Karpas-422 (cell line): Measurements from ENCODE around the gene SRRM5. TPM values are rescaled to one million over a fixed set of nuclear protein-coding genes. Genes with fewer than 3 reads are reported as not detected.

Experiments used
- DNase-seq: peaks from one replicate; pipeline ENCODE4 v3.0.0-alpha.2; 2015
- H2AFZ ChIP-seq: fragments of 200-600 bp; sonication (generic); 2 replicates; pipeline ENCODE4 v1.6.1; 2014; ENCODE audit warnings: antibody characterized with exemption, low read length, mixed read lengths
- H3K27ac ChIP-seq: fragments of 200-600 bp; sonication (generic); 2 replicates; pipeline ENCODE4 v1.5.1; 2014; ENCODE audit warnings: mild to moderate bottlenecking, low read length, moderate library complexity
- H3K27me3 ChIP-seq: fragments of 200-600 bp; sonication (generic); 2 replicates; pipeline ENCODE4 v1.6.1; 2014; ENCODE audit warnings: low read length, mixed read lengths
- H3K36me3 ChIP-seq: fragments of 200-600 bp; sonication (generic); 2 replicates; pipeline ENCODE4 v1.6.1; 2014; ENCODE audit warnings: low read length, mixed read lengths; ENCODE audit not compliant: insufficient read depth
- H3K4me1 ChIP-seq: fragments of 200-600 bp; sonication (generic); 2 replicates; pipeline ENCODE4 v1.6.1; 2014; ENCODE audit warnings: mild to moderate bottlenecking, low read length, mixed read lengths
- H3K4me2 ChIP-seq: fragments of 200-600 bp; sonication (generic); 2 replicates; pipeline ENCODE4 v1.6.1; 2014; ENCODE audit warnings: low read length, low read depth, mild to moderate bottlenecking; ENCODE audit not compliant: poor library complexity, severe bottlenecking
- H3K4me3 ChIP-seq: fragments of 200-600 bp; sonication (generic); 2 replicates; pipeline ENCODE4 v1.5.1; 2014; ENCODE audit warnings: mild to moderate bottlenecking, antibody characterized with exemption, low read length, mixed read lengths
- H3K79me2 ChIP-seq: fragments of 200-600 bp; sonication (generic); 2 replicates; pipeline ENCODE4 v1.6.1; 2014; ENCODE audit warnings: mild to moderate bottlenecking, low read length, mixed read lengths
- H3K9ac ChIP-seq: fragments of 200-600 bp; sonication (generic); 2 replicates; pipeline ENCODE4 v1.6.0; 2014; ENCODE audit warnings: low read length
- H3K9me2 ChIP-seq: fragments of 200-600 bp; sonication (generic), shearing (Covaris generic); replicated peaks from 2 replicates; pipeline ENCODE4 v1.6.0; 2014; ENCODE audit warnings: mild to moderate bottlenecking, low read length, moderate library complexity; ENCODE audit not compliant: insufficient read depth
- H3K9me3 ChIP-seq: fragments of 300-700, 200-600 bp; sonication (generic); 2 replicates; pipeline ENCODE4 v1.6.1; 2014; ENCODE audit warnings: low read length, mixed read lengths
- H4K20me1 ChIP-seq: fragments of 200-600 bp; sonication (generic); 2 replicates; pipeline ENCODE4 v1.6.1; 2014; ENCODE audit warnings: mild to moderate bottlenecking, antibody characterized with exemption, low read length, low read depth; ENCODE audit not compliant: insufficient read depth
- total RNA-seq: library from RNA; depleted of rRNA; stranded (reverse); fragments of >200 nt; shearing (Covaris generic); gene quantifications from 2 replicates; pipeline ENCODE4 v1.2.3, GENCODE V29; 2014; ENCODE audit warnings: low replicate concordance; rRNA removed

SRRM5 gene
- not detected in 2 replicates for total RNA-seq

DNA sequence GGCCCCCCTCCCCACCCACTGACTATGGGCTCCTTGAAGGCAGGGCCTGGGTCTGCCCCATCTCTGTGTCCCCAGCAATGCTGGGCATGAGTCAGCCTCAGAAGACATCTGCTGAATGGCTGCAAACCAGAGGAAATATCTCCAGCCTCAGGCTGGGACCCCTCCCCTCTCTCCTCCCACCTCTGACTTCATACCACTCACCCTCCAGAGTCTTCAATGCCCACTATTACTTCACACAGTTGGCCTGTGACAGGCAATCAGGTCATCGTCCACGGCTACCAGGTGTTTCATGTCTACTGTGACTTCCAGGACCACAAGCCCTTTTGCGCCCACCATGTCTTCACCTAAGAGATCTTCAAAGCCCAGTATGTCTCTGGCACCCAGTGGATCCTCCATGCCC, at the start of gene SRRM5:
SRRM5 (plus strand) TSS at position 301 of the 400 bp plus-strand sequence; CDS start at position 335, 34 bp downstream.
- peaks cover 3% of the 10 kb centered on the region for H3K36me3 ChIP-seq
- no peaks in the 10 kb centered on the region for H3K9me3 ChIP-seq
- no peak within 1 kb of the TSS for H3K27ac ChIP-seq
- no peaks in the 10 kb centered on the region for H3K27me3 ChIP-seq
- DNase-seq = no peak
- no peak within 1 kb of the TSS for H3K4me3 ChIP-seq
- H3K9me2 ChIP-seq = no peaks in the 10 kb centered on the region
- peaks cover 9% of the 10 kb centered on the region; the same call in 1 of the 2 replicates for H4K20me1 ChIP-seq
- H3K4me1 ChIP-seq = peaks cover 9% of the 10 kb centered on the region
- H2AFZ ChIP-seq = no peak within 1 kb of the TSS
- peaks cover 75% of the 10 kb centered on the region for H3K79me2 ChIP-seq
- no peak within 1 kb of the TSS for H3K9ac ChIP-seq
- no peak within 1 kb of the TSS for H3K4me2 ChIP-seq

DNA sequence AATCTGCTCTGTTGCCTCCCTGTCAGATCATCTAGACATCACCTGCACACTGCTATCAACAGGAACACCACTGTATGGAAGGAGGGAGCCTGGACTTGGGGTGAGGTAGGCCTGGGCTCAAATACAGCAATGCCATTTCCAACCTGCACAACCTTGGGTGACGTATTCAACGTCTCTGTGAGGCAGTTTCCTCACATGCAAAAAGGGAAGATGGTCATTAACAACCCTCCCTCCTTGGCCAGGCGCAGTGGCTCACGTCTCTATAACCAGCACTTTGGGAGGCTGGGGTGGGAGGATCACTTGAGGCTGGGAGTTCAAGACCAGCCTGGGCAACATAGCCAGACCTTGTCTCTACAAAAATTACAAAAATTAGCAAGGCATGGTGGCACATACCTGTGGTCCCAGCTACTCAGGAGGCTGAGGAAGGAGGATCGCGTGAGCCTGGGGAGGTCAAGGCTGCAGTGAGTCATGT, 49.6 kb upstream of the SRRM5 start:
- Histone ChIP-seq H3K4me3 (no peak overlapping the region), H3K9me2 (no peaks in the 10 kb centered on the region), H2AFZ (no peak overlapping the region), H3K27ac (no peak overlapping the region), H3K36me3 (peaks cover 2% of the 10 kb centered on the region; the same call in 1 of the 2 replicates), H3K4me1 (peaks cover 5% of the 10 kb centered on the region), H4K20me1 (no peaks in the 10 kb centered on the region), H3K9me3 (no peaks in the 10 kb centered on the region), H3K27me3 (no peaks in the 10 kb centered on the region), H3K79me2 (peaks cover 26% of the 10 kb centered on the region), H3K9ac (no peak overlapping the region), H3K4me2 (no peak overlapping the region)
- DNase-seq = no peak

DNA sequence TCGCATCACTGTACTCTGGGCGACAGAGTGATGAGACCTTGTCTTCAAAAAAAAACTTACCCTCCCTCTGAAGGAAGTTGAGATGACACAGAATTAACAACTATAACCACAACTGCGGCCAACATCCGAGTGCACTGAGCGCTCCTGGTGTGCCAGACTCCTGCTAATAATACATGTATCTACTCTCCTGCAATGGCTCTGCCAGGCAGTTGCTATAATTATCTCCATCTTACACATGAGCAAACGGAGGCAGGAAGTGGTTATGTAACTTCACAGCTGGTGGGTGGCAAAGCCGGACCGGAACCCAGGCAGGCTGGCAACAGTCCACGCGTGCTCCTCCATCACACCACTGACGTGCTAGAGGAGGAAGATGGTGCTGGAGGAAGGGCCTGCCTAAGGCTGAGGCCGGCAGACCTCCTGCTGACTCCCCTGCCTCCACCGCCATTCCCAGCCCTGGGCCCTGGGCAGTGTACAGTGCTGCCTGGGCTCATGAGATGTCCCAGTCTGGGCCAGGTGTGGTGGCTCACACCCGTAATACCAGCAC, 49.1 kb upstream of the SRRM5 start:
- Histone ChIP-seq H3K9me3 (no peaks in the 10 kb centered on the region), H3K79me2 (peaks cover 29% of the 10 kb centered on the region), H4K20me1 (no peaks in the 10 kb centered on the region), H3K27ac (no peak overlapping the region), H3K9ac (no peak overlapping the region), H3K4me1 (peaks cover 5% of the 10 kb centered on the region), H3K4me2 (no peak overlapping the region), H3K9me2 (no peaks in the 10 kb centered on the region), H3K4me3 (no peak overlapping the region), H3K27me3 (no peaks in the 10 kb centered on the region), H3K36me3 (peaks cover 2% of the 10 kb centered on the region; the same call in 1 of the 2 replicates), H2AFZ (no peak overlapping the region)
- no peak for DNase-seq

GRCh38 chr19:43563816-43564457, 48.0 kb upstream of the SRRM5 start:
- H3K9me2 ChIP-seq = no peaks in the 10 kb centered on the region
- H3K79me2 ChIP-seq = peaks cover 29% of the 10 kb centered on the region
- no peak overlapping the region for H3K4me2 ChIP-seq
- H2AFZ ChIP-seq = no peak overlapping the region
- no peaks in the 10 kb centered on the region for H3K27me3 ChIP-seq
- no peak for DNase-seq
- no peak overlapping the region for H3K4me3 ChIP-seq
- peaks cover 5% of the 10 kb centered on the region for H3K4me1 ChIP-seq
- H3K36me3 ChIP-seq = peaks cover 2% of the 10 kb centered on the region; the same call in 1 of the 2 replicates
- no peak overlapping the region for H3K9ac ChIP-seq
- no peaks in the 10 kb centered on the region for H3K9me3 ChIP-seq
- H3K27ac ChIP-seq = no peak overlapping the region
- H4K20me1 ChIP-seq = no peaks in the 10 kb centered on the region

DNA sequence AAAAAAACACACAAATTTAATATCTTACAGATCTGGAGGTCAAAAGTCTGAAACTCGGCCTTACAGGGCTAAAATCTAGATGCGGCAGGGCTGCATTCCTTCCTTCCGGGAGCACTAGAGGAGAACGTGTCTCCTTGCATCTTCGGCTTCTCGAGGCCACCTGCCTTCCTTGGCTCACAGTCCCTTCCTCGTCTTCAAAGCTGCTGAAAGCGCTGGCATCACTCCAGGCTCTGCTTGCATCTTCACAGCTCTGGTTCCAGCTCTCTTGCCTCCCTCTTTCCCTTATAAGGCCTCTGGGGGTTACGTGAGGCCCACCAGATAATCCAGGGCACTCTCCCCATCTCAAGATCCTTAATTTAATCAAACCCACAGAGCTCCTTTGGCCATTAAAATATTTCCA, 47.1 kb upstream of the SRRM5 start:
- H3K27ac ChIP-seq = no peak overlapping the region
- H3K4me3 ChIP-seq = no peak overlapping the region
- no peaks in the 10 kb centered on the region for H3K27me3 ChIP-seq
- no peaks in the 10 kb centered on the region for H3K36me3 ChIP-seq
- H4K20me1 ChIP-seq = no peaks in the 10 kb centered on the region
- H3K4me1 ChIP-seq = peaks cover 5% of the 10 kb centered on the region
- no peak overlapping the region for H2AFZ ChIP-seq
- peaks cover 35% of the 10 kb centered on the region for H3K79me2 ChIP-seq
- H3K9ac ChIP-seq = no peak overlapping the region
- DNase-seq = no peak
- no peaks in the 10 kb centered on the region for H3K9me3 ChIP-seq
- H3K9me2 ChIP-seq = no peaks in the 10 kb centered on the region
- H3K4me2 ChIP-seq = no peak overlapping the region

- peaks cover 58% of the 10 kb centered on the region for H3K79me2 ChIP-seq
- H3K9me3 ChIP-seq = no peaks in the 10 kb centered on the region
- no peaks in the 10 kb centered on the region for H4K20me1 ChIP-seq
- H3K4me3 ChIP-seq = no peak overlapping the region
- H3K4me1 ChIP-seq = peaks cover 4% of the 10 kb centered on the region
- DNase-seq = no peak
- no peaks in the 10 kb centered on the region for H3K27me3 ChIP-seq
- no peak overlapping the region for H3K4me2 ChIP-seq
- H3K27ac ChIP-seq = no peak overlapping the region
- H2AFZ ChIP-seq = no peak overlapping the region
- H3K36me3 ChIP-seq = no peaks in the 10 kb centered on the region
- no peak overlapping the region for H3K9ac ChIP-seq
- no peaks in the 10 kb centered on the region for H3K9me2 ChIP-seq
Observed at GRCh38 chr19:43569657-43570056, 42.2 kb upstream of the SRRM5 start.

- peaks cover 5% of the 10 kb centered on the region for H3K4me1 ChIP-seq
- no peaks in the 10 kb centered on the region for H3K9me2 ChIP-seq
- H2AFZ ChIP-seq = no peak overlapping the region
- H3K9ac ChIP-seq = no peak overlapping the region
- no peaks in the 10 kb centered on the region for H4K20me1 ChIP-seq
- no peaks in the 10 kb centered on the region for H3K36me3 ChIP-seq
- no peak for DNase-seq
- H3K9me3 ChIP-seq = no peaks in the 10 kb centered on the region
- no peak overlapping the region for H3K27ac ChIP-seq
- H3K27me3 ChIP-seq = no peaks in the 10 kb centered on the region
- no peak overlapping the region for H3K4me3 ChIP-seq
- H3K4me2 ChIP-seq = no peak overlapping the region
- peaks cover 58% of the 10 kb centered on the region for H3K79me2 ChIP-seq
Observed at GRCh38 chr19:43570174-43570791, 41.6 kb upstream of the SRRM5 start.

DNA sequence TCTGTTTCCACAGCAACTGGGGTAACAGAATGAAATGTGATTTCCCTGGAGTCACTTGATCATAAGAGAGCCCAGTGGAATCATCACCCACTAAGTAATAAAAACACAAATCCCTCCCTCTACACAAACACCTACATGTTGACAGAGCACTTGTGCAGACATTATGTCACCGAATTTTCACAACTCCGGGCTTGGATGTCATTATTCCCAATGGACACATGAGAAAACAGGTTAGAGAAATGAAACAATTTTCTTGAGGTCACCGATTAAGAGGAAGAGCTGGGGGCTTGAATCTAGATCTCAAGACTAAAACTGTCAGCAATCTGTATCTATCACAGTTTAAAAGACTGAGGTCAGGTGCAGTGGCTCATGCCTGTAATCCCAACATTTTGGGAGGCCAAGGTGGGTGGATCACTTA, 39.7 kb upstream of the SRRM5 start:
- Histone ChIP-seq H3K36me3 (no peaks in the 10 kb centered on the region), H3K4me2 (no peak overlapping the region), H4K20me1 (no peaks in the 10 kb centered on the region), H3K4me1 (peaks cover 10% of the 10 kb centered on the region), H2AFZ (no peak overlapping the region), H3K4me3 (no peak overlapping the region), H3K27ac (no peak overlapping the region), H3K9ac (no peak overlapping the region), H3K79me2 (peaks cover 51% of the 10 kb centered on the region), H3K9me3 (no peaks in the 10 kb centered on the region), H3K9me2 (no peaks in the 10 kb centered on the region), H3K27me3 (no peaks in the 10 kb centered on the region)
- DNase-seq = no peak
